CD4-positive, alpha-beta T cell (primary cell): ENCODE measurements around the gene OVCA2. TPM values are rescaled to one million over a fixed set of nuclear protein-coding genes. Genes with fewer than 3 reads are reported as not detected.

Experiments used
- ATAC-seq: fragments of 200-7000 bp; cut with Tn5 transposase; one replicate; pipeline ENCODE4 v1.10.0; 2022; ENCODE audit warnings: mild to moderate bottlenecking; ENCODE audit not compliant: poor library complexity
- CTCF ChIA-PET: fragments of 350-600 bp; sonication (Branson Sonifier 250); formaldehyde crosslinking; loops from one replicate; lab custom pipeline; 2021; ENCODE audit warnings: antibody characterized with exemption, inconsistent platforms; lab: Charles Lee
- POLR2A ChIA-PET: fragments of 350-600 bp; sonication (Branson Sonifier 250); formaldehyde crosslinking; loops from one replicate; lab custom pipeline; 2021; ENCODE audit warnings: antibody characterized with exemption, inconsistent platforms; lab: Charles Lee
- DNase-seq, 14 experiments: peaks; one replicate each; pipeline ENCODE4 v3.0.0-alpha.2; 2013 to 2020; ENCODE audit warnings: mixed read lengths in 2 of 14
- H3K27ac ChIP-seq, 2 donors: one replicate each; pipeline versions ENCODE4 v1.5.1 to v1.7.0; 2013; ENCODE audit warnings: low read length in 2 of 2, low read depth in 1 of 2, mild to moderate bottlenecking in 1 of 2
- H3K27me3 ChIP-seq, 2 experiments: 1 replicate in 1 of 2; 2 replicates in 1 of 2; pipeline versions ENCODE4 v1.6.1 to v1.7.0; 2013; ENCODE audit warnings: low read length in 2 of 2, control low read depth in 1 of 2, mild to moderate bottlenecking in 1 of 2, moderate library complexity in 1 of 2; ENCODE audit not compliant: insufficient read depth in 2 of 2, control insufficient read depth in 1 of 2
- H3K36me3 ChIP-seq: one replicate; pipeline ENCODE4 v1.6.1; 2013; ENCODE audit warnings: low read length, control low read depth; ENCODE audit not compliant: insufficient read depth
- H3K4me1 ChIP-seq: one replicate; pipeline ENCODE4 v1.6.1; 2013; ENCODE audit warnings: low read length, control low read depth; ENCODE audit not compliant: insufficient read depth
- H3K4me3 ChIP-seq: one replicate; pipeline ENCODE4 v1.5.1; 2013; ENCODE audit warnings: mild to moderate bottlenecking, low read length, moderate library complexity
- H3K9me3 ChIP-seq, 2 experiments: 1 replicate in 1 of 2; 2 replicates in 1 of 2; pipeline versions ENCODE4 v1.6.1 to v1.7.0; 2013; ENCODE audit warnings: low read length in 2 of 2, mild to moderate bottlenecking in 2 of 2, control low read depth in 1 of 2, moderate library complexity in 1 of 2; ENCODE audit not compliant: control insufficient read depth in 1 of 2, insufficient read depth in 1 of 2
- H3K27ac Mint-ChIP-seq: one replicate; pipeline ENCODE4 v1.8.0; 2020; ENCODE audit warnings: mixed read lengths
- H3K27me3 Mint-ChIP-seq: one replicate; pipeline ENCODE4 v1.8.0; 2021; ENCODE audit warnings: mixed read lengths
- H3K36me3 Mint-ChIP-seq: one replicate; pipeline ENCODE4 v1.8.0; 2021; ENCODE audit warnings: low read depth, mixed read lengths
- H3K4me1 Mint-ChIP-seq: one replicate; pipeline ENCODE4 v1.8.0; 2021; ENCODE audit warnings: low read depth, mixed read lengths
- H3K4me3 Mint-ChIP-seq: one replicate; pipeline ENCODE4 v1.8.0; 2020; ENCODE audit warnings: mild to moderate bottlenecking, mixed read lengths
- H3K9me3 Mint-ChIP-seq: one replicate; pipeline ENCODE4 v1.8.0; 2020; ENCODE audit warnings: mixed read lengths
- CTCF ChIP-seq: fragments of 200-600 bp; IDR thresholded peaks from one replicate; pipeline ENCODE4 v1.8.0; 2022; ENCODE audit warnings: antibody characterized with exemption, mild to moderate bottlenecking
- intact Hi-C, 2 experiments: fragments of 100-400 bp; cut with DNase I in 1 of 2; cut with micrococcal nuclease in 1 of 2; formaldehyde crosslinking; loops; one replicate each; pipeline versions ENCODE4 v1.15.1 to v1.9.0; 2023 to 2025; cut with DNase I, micrococcal nuclease
- total RNA-seq, 174 experiments: library from RNA in 2 of 174; stranded (reverse) in 2 of 174; gene quantifications; one replicate each; pipeline ENCODE4 v1.2.3 and lab custom pipeline; 2021 to 2026

The OVCA2 gene
- total RNA-seq, 2 experiments from 2014 or later, result 34.4 to 35.1 TPM

DNA sequence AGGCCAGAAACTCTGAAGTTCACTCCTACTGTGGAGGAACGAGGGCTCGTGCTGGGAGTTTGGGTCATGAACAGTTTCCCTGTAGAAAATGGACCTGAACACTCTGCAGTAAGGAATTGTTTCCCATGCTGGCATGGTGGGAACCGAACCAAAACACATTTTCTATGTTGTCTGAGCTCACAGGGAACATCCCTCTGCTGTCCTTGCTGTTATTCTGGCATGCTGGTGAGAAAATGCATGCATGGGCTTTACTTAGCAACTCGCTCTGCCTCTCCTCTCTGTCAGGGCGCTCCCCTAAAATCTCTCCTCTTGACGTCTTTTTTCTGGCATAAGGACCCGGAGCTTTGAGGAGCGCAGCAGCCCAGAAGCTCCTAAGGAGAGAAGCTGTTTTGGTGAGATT lies 22.1 kb upstream of the OVCA2 start:
- Histone ChIP-seq H3K4me3 (no peak overlapping the region), H3K27me3 (peaks cover 13 to 22% of the 10 kb centered on the region in 2 experiments), H3K36me3 (no peaks in the 10 kb centered on the region), H3K9me3 (no peaks in the 10 kb centered on the region), H3K4me1 (peaks cover 26% of the 10 kb centered on the region), H3K27ac (no peak overlapping the region)
- Mint-ChIP-seq H3K4me3 (no peak overlapping the region), H3K9me3 (no peaks in the 10 kb centered on the region), H3K4me1 (peaks cover 12% of the 10 kb centered on the region), H3K27me3 (peaks cover 16% of the 10 kb centered on the region), H3K36me3 (no peaks in the 10 kb centered on the region), H3K27ac (no peak overlapping the region)
- TF ChIP-seq CTCF, result no peak
- DNase-seq (no peak), ATAC-seq (no peak)
- intact Hi-C loops, result no loop called here
- POLR2A ChIA-PET, result no interaction called here
- CTCF ChIA-PET, result no interaction called here

GRCh38 chr17:2020721-2021120 lies 21.1 kb upstream of the OVCA2 start:
- H3K4me3 ChIP-seq, result no peak overlapping the region
- H3K27me3 ChIP-seq, result peaks cover 15 to 28% of the 10 kb centered on the region in 2 experiments
- DNase-seq, result no peak
- CTCF ChIA-PET, result no interaction called here
- H3K9me3 ChIP-seq, result no peaks in the 10 kb centered on the region
- intact Hi-C loops, result no loop called here
- Mint-ChIP-seq H3K36me3 (no peaks in the 10 kb centered on the region), H3K4me1 (peaks cover 18% of the 10 kb centered on the region), H3K4me3 (no peak overlapping the region), H3K27ac (no peak overlapping the region), H3K27me3 (peaks cover 18% of the 10 kb centered on the region), H3K9me3 (no peaks in the 10 kb centered on the region)
- no peak for TF ChIP-seq CTCF
- H3K4me1 ChIP-seq, result peaks cover 32% of the 10 kb centered on the region
- POLR2A ChIA-PET, result no interaction called here
- ATAC-seq, result no peak
- H3K36me3 ChIP-seq, result no peaks in the 10 kb centered on the region
- no peak overlapping the region for H3K27ac ChIP-seq

DNA sequence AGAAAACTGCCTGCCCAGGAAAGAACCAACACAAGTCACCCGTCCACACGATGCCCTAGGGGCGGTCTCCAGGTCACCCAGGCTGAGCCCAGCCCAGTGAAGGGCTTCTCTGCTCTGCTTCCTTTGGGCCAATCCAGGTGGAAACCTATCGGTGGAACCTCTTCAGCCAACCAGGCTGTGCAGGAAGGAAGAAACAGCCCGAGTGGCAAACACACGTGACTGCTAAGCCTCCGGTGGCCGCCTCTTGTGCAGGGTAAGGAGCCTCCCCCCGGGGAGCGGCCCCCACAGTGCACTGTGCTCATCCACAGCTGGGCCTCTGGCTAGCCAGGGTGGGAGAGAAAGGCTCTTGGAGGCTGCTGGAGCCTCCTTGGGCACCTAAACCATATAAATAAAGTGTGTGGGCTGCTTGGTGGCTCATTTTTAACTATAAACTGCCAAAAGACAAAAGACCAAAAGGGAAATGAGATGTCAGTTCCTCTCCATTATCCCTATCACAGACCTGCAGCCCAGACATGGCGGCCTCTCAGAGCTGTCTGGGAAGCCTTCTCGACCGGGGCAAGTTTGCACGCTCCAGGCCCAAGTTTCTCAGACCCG lies 19.1 kb upstream of the OVCA2 start:
- DNase-seq, result peak in 2 of 14 experiments; percentile 22 to 34
- Mint-ChIP-seq H3K4me3 (peak overlapping the region; percentile 75), H3K27ac (no peak overlapping the region), H3K4me1 (peaks cover 25% of the 10 kb centered on the region), H3K9me3 (no peaks in the 10 kb centered on the region), H3K27me3 (peaks cover 25% of the 10 kb centered on the region), H3K36me3 (no peaks in the 10 kb centered on the region)
- no peak for ATAC-seq
- no peak for TF ChIP-seq CTCF
- Histone ChIP-seq H3K4me1 (peaks cover 38% of the 10 kb centered on the region), H3K27ac (no peak overlapping the region), H3K9me3 (no peaks in the 10 kb centered on the region), H3K27me3 (peaks cover 18 to 36% of the 10 kb centered on the region in 2 experiments), H3K36me3 (no peaks in the 10 kb centered on the region), H3K4me3 (no peak overlapping the region)
- CTCF ChIA-PET, result interaction anchor here (1.3 kb wide), 1 partner anchor 19 kb away, joined by 4 read pairs; the partner anchor contains the start of gene OVCA2
- POLR2A ChIA-PET, result no interaction called here
- intact Hi-C loops, result no loop called here
